Embryonic facial prominence (tissue), 1 donor: ENCODE results near the gene TEAD1.
"Not testable (repeated sequence)": the region's sequence is repeated elsewhere in the genome, so short reads cannot be mapped to it uniquely, and the experiment has no call there.

Source experiments
- DNase-seq: peaks from one replicate; pipeline ENCODE4 v3.0.0-alpha.2; 2016; ENCODE audit errors: extremely low spot score

The TEAD1 gene

GRCh38 chr11:12863605-12864121 is 189.4 kb downstream of the TEAD1 start:
- DNase-seq: no peak

- DNase-seq: peak; percentile 88
These were observed 190.3 kb downstream of the TEAD1 start for GRCh38 chr11:12864316-12865156.

GRCh38 chr11:12865863-12866595 is 191.8 kb downstream of the TEAD1 start:
- DNase-seq: no peak

GRCh38 chr11:12867531-12867930 is 193.3 kb downstream of the TEAD1 start:
- no peak for DNase-seq

GRCh38 chr11:12868315-12869073 is 194.3 kb downstream of the TEAD1 start:
- no peak for DNase-seq

GRCh38 chr11:12871241-12871640 is 197.0 kb downstream of the TEAD1 start:
- no peak for DNase-seq

GRCh38 chr11:12871788-12872321 is 197.6 kb downstream of the TEAD1 start:
- no peak for DNase-seq

- no peak for DNase-seq
These were observed 202.1 kb downstream of the TEAD1 start for GRCh38 chr11:12876340-12876739.

GRCh38 chr11:12876988-12877387 is 202.8 kb downstream of the TEAD1 start:
- no peak for DNase-seq

GRCh38 chr11:12877508-12877907 is 203.3 kb downstream of the TEAD1 start:
- DNase-seq: not testable (repeated sequence)

- no peak for DNase-seq
These were observed 206.1 kb downstream of the TEAD1 start for GRCh38 chr11:12880327-12880726.

- DNase-seq: no peak
These were observed 208.4 kb downstream of the TEAD1 start for GRCh38 chr11:12882670-12883069.

GRCh38 chr11:12884751-12885318 is 210.6 kb downstream of the TEAD1 start:
- DNase-seq: no peak

GRCh38 chr11:12885717-12886239 is 211.6 kb downstream of the TEAD1 start:
- DNase-seq: no peak

GRCh38 chr11:12886508-12886907 is 212.3 kb downstream of the TEAD1 start:
- no peak for DNase-seq

GRCh38 chr11:12888525-12889158 is 214.4 kb downstream of the TEAD1 start:
- DNase-seq: no peak

- no peak for DNase-seq
These were observed 215.0 kb downstream of the TEAD1 start for GRCh38 chr11:12889243-12889642.

- no peak for DNase-seq
These were observed 216.3 kb downstream of the TEAD1 start for GRCh38 chr11:12890476-12890875.

GRCh38 chr11:12893787-12894672 is 219.8 kb downstream of the TEAD1 start:
- DNase-seq: peak; percentile 74

- no peak for DNase-seq
These were observed 223.2 kb downstream of the TEAD1 start for GRCh38 chr11:12897390-12897789.
